ENCODE results near the gene CERS5. TPM values are rescaled to one million over a fixed set of nuclear protein-coding genes. Genes with fewer than 3 reads are reported as not detected.

CERS5 gene
- total and polyA plus RNA-seq, 10 of the 15 experiments (the other 5 are each of a cell fraction or from before 2014, with no cell fraction given), result 6.8 to 50.1 (median 31.8) TPM

DNA sequence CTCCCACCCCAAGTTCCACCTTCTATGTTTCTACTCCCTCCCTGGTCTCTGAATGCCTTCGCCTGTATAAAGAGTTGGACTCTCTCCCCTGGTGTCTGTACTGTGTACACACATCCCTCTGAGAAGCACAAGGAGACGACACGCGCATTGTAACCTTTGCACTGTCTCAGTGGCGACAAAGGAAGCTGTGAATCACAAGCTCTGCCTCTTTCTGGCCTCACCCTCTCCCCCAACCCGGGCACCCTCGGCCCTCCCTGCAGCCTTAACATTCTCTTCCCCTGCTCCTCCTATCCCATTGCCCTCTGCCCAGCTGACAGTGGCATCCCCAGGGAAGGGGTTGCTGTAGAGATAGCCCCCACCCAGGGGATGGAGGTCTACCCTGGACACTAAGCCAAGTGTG lies 84.5 kb downstream of the CERS5 start:
- no peaks in the 10 kb centered on the region for H3K9me3 ChIP-seq (replicated peaks; ENCODE audit: control insufficient read depth, insufficient read depth, low read length)
- intact Hi-C loops (cut with micrococcal nuclease; ENCODE audit: unreplicated experiment) (no loop called here), in situ Hi-C loops (cut with MboI) (loop anchor here (5.0 kb wide), 1 partner anchor 230 kb away; no protein-coding TSS in a partner anchor)
- no peak for TF ChIP-seq REST (IDR thresholded peaks at IDR 0.05; ENCODE audit: low read depth, low read length)
- TF ChIP-seq WRNIP1 (IDR thresholded peaks at IDR 0.05; ENCODE audit: borderline replicate concordance, low read depth, low read length), result no peak
- no peak for TF ChIP-seq IRF4 (IDR thresholded peaks at IDR 0.05; ENCODE audit: low read depth, low read length)
- TF ChIP-seq CEBPB (IDR thresholded peaks at IDR 0.05; ENCODE audit: borderline replicate concordance in 1 of 2, low read depth in 2 of 2, low read length in 2 of 2), result no peak
- TF ChIP-seq STAT1 (conservative IDR thresholded peaks at IDR 0.05), result no peak
- ATAC-seq (no peak), FAIRE-seq (no peak), DNase-seq (ENCODE audit: low read depth, low spot score) (no peak)
- H3K27me3 ChIP-seq (replicated peaks in 1 of 2; ENCODE audit: control insufficient read depth in 2 of 2, insufficient read depth in 2 of 2, low read length in 1 of 2), result no peaks in the 10 kb centered on the region; a peak in 1 of 4 replicates
- H2AFZ ChIP-seq (ENCODE audit: control insufficient read depth, low read depth, low read length), result no peak overlapping the region
- H3K9ac ChIP-seq (ENCODE audit: control insufficient read depth, insufficient read depth, low read length), result no peak overlapping the region
- ChIA-PET POLR2A (interaction anchor here (0.5 to 2.0 kb wide), 5 partner anchors 14 to 351 kb away, joined by 3 to 7 read pairs (median 3); partner anchors contain the start of gene CERS5), CTCF (interaction anchor here (0.5 to 4.6 kb wide), 9 partner anchors 15 to 847 kb away, joined by 3 to 19 read pairs (median 10); partner anchors contain the start of genes CERS5 and COX14), RAD21 (ENCODE audit: unreplicated experiment) (interaction anchor here (0.6 kb wide), 1 partner anchor 13 kb away, joined by 3 read pairs; no protein-coding TSS in a partner anchor), SMC1A (ENCODE audit: uncharacterized antibody, unreplicated experiment) (interaction anchor here (0.6 to 1.0 kb wide), 2 partner anchors 12 to 13 kb away, joined by 3 read pairs; no protein-coding TSS in a partner anchor)
- H3K4me2 ChIP-seq (ENCODE audit: control insufficient read depth, insufficient read depth), result no peak overlapping the region
- BruUV-seq (replicated peaks), result no TSS peak
- no peaks in the 10 kb centered on the region for H3K4me1 ChIP-seq (ENCODE audit: control insufficient read depth, insufficient read depth, low read length)
- no peak overlapping the region for H3K27ac ChIP-seq (ENCODE audit: control insufficient read depth, insufficient read depth)
- WGBS (ENCODE audit: insufficient coverage, insufficient replicate concordance, low lambda C conversion rate, missing lambda C conversion rate), result 79% methylated on average over 7 of the region's 7 CpGs
- H3K79me2 ChIP-seq (ENCODE audit: control insufficient read depth, insufficient read depth, low read length), result peaks cover 9% of the 10 kb centered on the region
- 0 out of 2 replicates have a peak, but pooled peaks cover 4% of the 10 kb centered on the region for H4K20me1 ChIP-seq (ENCODE audit: control insufficient read depth, insufficient read depth)
- H3K36me3 ChIP-seq (ENCODE audit: control insufficient read depth in 2 of 2, insufficient read depth in 2 of 2, low read length in 1 of 2), result peaks cover 0 to 10% of the 10 kb centered on the region in 2 experiments; a peak in 2 of 4 replicates
- H3K4me3 ChIP-seq, result no peak overlapping the region
